MM.1S (cell line): ENCODE measurements around the gene XRN2.

Experiments used
- CTCF ChIP-seq: fragments of 300-600 bp; sonication (generic); IDR thresholded peaks from 2 replicates; pipeline ENCODE4 v1.5.1; 2016; ENCODE audit warnings: antibody characterized with exemption, low read length, mixed read lengths
- EZH2phosphoT487 ChIP-seq: fragments of 300-600 bp; sonication (generic); IDR thresholded peaks from 2 replicates; pipeline ENCODE4 v1.6.1; 2018; ENCODE audit warnings: antibody characterized with exemption, low read length

GRCh38 chr20:21258411-21258810 is 44.7 kb upstream of the XRN2 start:
- TF ChIP-seq EZH2phosphoT487 (no peak), CTCF (no peak)
